PC-3 (cell line): Measurements from ENCODE around the gene ZNF79. TPM values are rescaled to one million over a fixed set of nuclear protein-coding genes. Genes with fewer than 3 reads are reported as not detected.

Source experiments
- ATAC-seq: fragments of 200-7000 bp; cut with Tn5 transposase; 2 replicates; pipeline ENCODE4 v1.9.1; 2020; ENCODE audit warnings: mild to moderate bottlenecking, moderate library complexity
- BruUV-seq: library from RNA; stranded (reverse); fragments of 400-500 nt; replicated peaks from 2 replicates; lab custom pipeline; 2021; lab: Mats Ljungman, UMichigan
- CTCF ChIA-PET: fragments of 300-600 bp; sonication (Branson Sonifier 250); formaldehyde crosslinking; loops from one replicate; lab custom pipeline; 2022; ENCODE audit warnings: antibody characterized with exemption; lab: Charles Lee
- POLR2A ChIA-PET: fragments of 300-600 bp; sonication (Branson Sonifier 250); formaldehyde crosslinking; loops from one replicate; lab custom pipeline; 2022; ENCODE audit warnings: antibody characterized with exemption; ENCODE audit not compliant: unreplicated experiment; lab: Charles Lee
- DNase-seq: peaks from one replicate; pipeline ENCODE4 v3.0.0-alpha.2; 2015
- H2AFZ ChIP-seq: fragments of 300-600 bp; sonication (generic); 2 replicates; pipeline ENCODE4 v1.6.0; 2016; ENCODE audit warnings: antibody characterized with exemption, low read length
- H3F3A ChIP-seq: fragments of 300-600 bp; sonication (generic); one replicate; pipeline ENCODE4 v1.6.0; 2017; ENCODE audit warnings: antibody characterized with exemption, low read length, control low read depth, mild to moderate bottlenecking; ENCODE audit not compliant: unreplicated experiment
- H3K27ac ChIP-seq: fragments of 300-600 bp; sonication (generic); 2 replicates; pipeline ENCODE4 v1.5.1; 2016; ENCODE audit warnings: mild to moderate bottlenecking, low read length
- H3K27me3 ChIP-seq: fragments of 300-600 bp; sonication (generic); 2 replicates; pipeline ENCODE4 v1.6.1; 2016; ENCODE audit warnings: low read length, mixed read lengths
- H3K36me3 ChIP-seq: fragments of 300-600 bp; sonication (generic); 2 replicates; pipeline ENCODE4 v1.6.1; 2016; ENCODE audit warnings: low read depth, mixed run types, low read length, mixed read lengths
- H3K4me1 ChIP-seq: fragments of 300-600 bp; sonication (generic); 2 replicates; pipeline ENCODE4 v1.5.1; 2016; ENCODE audit warnings: low read length; ENCODE audit not compliant: insufficient read depth
- H3K4me2 ChIP-seq: fragments of 300-600 bp; sonication (generic); 2 replicates; pipeline ENCODE4 v1.6.0; 2016; ENCODE audit warnings: low read length
- H3K4me3 ChIP-seq: fragments of 300-600 bp; sonication (generic); 2 replicates; pipeline ENCODE4 v1.5.1; 2016; ENCODE audit warnings: mild to moderate bottlenecking, low read length, mixed read lengths
- H3K79me2 ChIP-seq: fragments of 300-600 bp; sonication (generic); 2 replicates; pipeline ENCODE4 v1.6.1; 2017; ENCODE audit warnings: low read length, mixed read lengths
- H3K9ac ChIP-seq: fragments of 300-600 bp; sonication (generic); 2 replicates; pipeline ENCODE4 v1.6.0; 2016; ENCODE audit warnings: mild to moderate bottlenecking, low read length
- H3K9me2 ChIP-seq: fragments of 300-600 bp; sonication (generic); replicated peaks from 2 replicates; pipeline ENCODE4 v1.6.1; 2016; ENCODE audit warnings: mixed run types, low read length, mixed read lengths
- H3K9me3 ChIP-seq: fragments of 300-600 bp; sonication (generic); 2 replicates; pipeline ENCODE4 v1.6.1; 2016; ENCODE audit warnings: low read length, mixed read lengths
- H4K20me1 ChIP-seq: fragments of 300-600 bp; sonication (generic); 2 replicates; pipeline ENCODE4 v1.6.1; 2016; ENCODE audit warnings: low read length, mixed read lengths
- CTCF ChIP-seq: fragments of 300-600 bp; sonication (generic); conservative IDR thresholded peaks from 2 replicates; pipeline ENCODE4 v1.5.1; 2017; ENCODE audit warnings: antibody characterized with exemption, low read depth, mild to moderate bottlenecking, low read length
- EZH2 ChIP-seq: fragments of 300-600 bp; sonication (generic); IDR thresholded peaks from one replicate; pipeline ENCODE4 v1.6.1; 2017; ENCODE audit warnings: antibody characterized with exemption, mild to moderate bottlenecking, low read length; ENCODE audit not compliant: unreplicated experiment
- EZH2phosphoT487 ChIP-seq: fragments of 300-600 bp; sonication (generic); IDR thresholded peaks from 2 replicates; pipeline ENCODE4 v1.6.1; 2018; ENCODE audit warnings: mild to moderate bottlenecking, antibody characterized with exemption, low read length, borderline replicate concordance
- intact Hi-C: fragments of 100-400 bp; cut with micrococcal nuclease; formaldehyde crosslinking; loops from 2 replicates; pipeline ENCODE4 v1.9.0; 2023
- total RNA-seq: library from RNA; depleted of rRNA; stranded (reverse); fragments of >200 nt; gene quantifications from 2 replicates; pipeline ENCODE4 v1.2.3, GENCODE V29; 2014

Gene ZNF79
- total RNA-seq, 1 experiment from 2014 or later, result 4.9 TPM

GRCh38 chr9:127490535-127491230 lies 66.5 kb downstream of the ZNF79 start:
- TF ChIP-seq EZH2phosphoT487, result no peak
- TF ChIP-seq CTCF, result no peak
- no peak for TF ChIP-seq EZH2
- ATAC-seq (no peak), DNase-seq (no peak)
- Histone ChIP-seq H3K9ac (no peak overlapping the region), H3F3A (no peaks in the 10 kb centered on the region), H3K9me2 (no peaks in the 10 kb centered on the region), H3K4me1 (peaks cover 6% of the 10 kb centered on the region), H3K27ac (no peak overlapping the region), H3K27me3 (no peaks in the 10 kb centered on the region), H3K36me3 (no peaks in the 10 kb centered on the region), H3K9me3 (no peaks in the 10 kb centered on the region), H2AFZ (no peak overlapping the region), H3K4me2 (no peak overlapping the region), H3K79me2 (no peaks in the 10 kb centered on the region), H3K4me3 (no peak overlapping the region), H4K20me1 (no peaks in the 10 kb centered on the region)
- no TSS peak for BruUV-seq
- intact Hi-C loops, result no loop called here
- POLR2A ChIA-PET, result no interaction called here
- CTCF ChIA-PET, result no interaction called here

GRCh38 chr9:127491516-127491915 lies 67.3 kb downstream of the ZNF79 start:
- Histone ChIP-seq H3K36me3 (no peaks in the 10 kb centered on the region; the same call in 1 of the 2 replicates), H2AFZ (no peak overlapping the region), H3K79me2 (no peaks in the 10 kb centered on the region), H3K4me1 (peaks cover 10% of the 10 kb centered on the region), H3K4me2 (no peak overlapping the region), H4K20me1 (no peaks in the 10 kb centered on the region), H3K4me3 (no peak overlapping the region), H3K9ac (no peak overlapping the region), H3K27me3 (no peaks in the 10 kb centered on the region), H3K9me3 (no peaks in the 10 kb centered on the region), H3K27ac (no peak overlapping the region), H3F3A (no peaks in the 10 kb centered on the region), H3K9me2 (no peaks in the 10 kb centered on the region)
- ATAC-seq (no peak), DNase-seq (no peak)
- TF ChIP-seq EZH2phosphoT487 (no peak), EZH2 (no peak), CTCF (no peak)
- intact Hi-C loops, result no loop called here
- no TSS peak for BruUV-seq
- ChIA-PET POLR2A (no interaction called here), CTCF (no interaction called here)

DNA sequence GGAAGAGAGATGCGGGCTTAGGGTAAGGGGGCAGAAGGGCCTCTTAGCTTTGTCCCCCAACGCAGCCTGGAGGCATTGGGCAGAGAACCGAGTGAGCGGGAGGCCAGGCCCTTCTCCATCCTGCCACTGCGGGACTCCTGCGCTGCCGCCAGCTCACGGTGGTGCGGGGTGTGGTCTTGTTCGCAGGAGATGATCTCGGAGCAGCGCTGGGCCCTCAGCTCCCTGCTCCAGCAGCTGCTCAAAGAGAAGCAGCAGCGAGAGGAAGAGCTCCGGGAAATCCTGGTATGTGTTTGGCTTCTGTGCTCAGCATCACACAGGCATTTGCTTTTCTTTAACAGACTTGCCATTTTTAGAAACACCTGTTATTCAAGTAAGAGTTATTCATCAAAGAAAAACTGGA lies 68.4 kb downstream of the ZNF79 start:
- ATAC-seq, result no peak
- Histone ChIP-seq H3K9ac (no peak overlapping the region), H3K4me3 (no peak overlapping the region), H2AFZ (no peak overlapping the region), H3K9me3 (no peaks in the 10 kb centered on the region), H3K79me2 (no peaks in the 10 kb centered on the region), H4K20me1 (no peaks in the 10 kb centered on the region), H3K27ac (no peak overlapping the region), H3K4me1 (peaks cover 10% of the 10 kb centered on the region), H3K9me2 (no peaks in the 10 kb centered on the region), H3K4me2 (no peak overlapping the region), H3K27me3 (no peaks in the 10 kb centered on the region), H3F3A (no peaks in the 10 kb centered on the region), H3K36me3 (no peaks in the 10 kb centered on the region; the same call in 1 of the 2 replicates)
- TF ChIP-seq EZH2 (no peak), CTCF (no peak), EZH2phosphoT487 (no peak)
- ChIA-PET POLR2A (interaction anchor here (0.6 kb wide), 1 partner anchor 160 kb away, joined by 8 read pairs; no protein-coding TSS in a partner anchor), CTCF (no interaction called here)
- intact Hi-C loops, result no loop called here
- no TSS peak for BruUV-seq
- no peak for DNase-seq
